OCI-LY7 (cell line): ENCODE results near the gene LGSN. TPM values are rescaled to one million over a fixed set of nuclear protein-coding genes. Genes with fewer than 3 reads are reported as not detected.

ENCODE experiments used
- BruUV-seq: library from RNA; stranded (reverse); fragments of 400-500 nt; replicated peaks from 2 replicates; lab custom pipeline; 2021; lab: Mats Ljungman, UMichigan
- CTCF ChIA-PET: fragments of 300-600 bp; sonication (Branson Sonifier 250); formaldehyde crosslinking; loops from one replicate; lab custom pipeline; 2022; ENCODE audit warnings: antibody characterized with exemption; ENCODE audit not compliant: unreplicated experiment; lab: Charles Lee
- POLR2A ChIA-PET: fragments of 300-600 bp; sonication (Branson Sonifier 250); formaldehyde crosslinking; loops from one replicate; lab custom pipeline; 2022; ENCODE audit warnings: antibody characterized with exemption; lab: Charles Lee
- DNase-seq: peaks from one replicate; pipeline ENCODE4 v3.0.0-alpha.2; 2015; ENCODE audit warnings: low spot score
- H2AFZ ChIP-seq: fragments of 200-600 bp; sonication (generic), shearing (Covaris generic); 2 replicates; pipeline ENCODE4 v1.6.1; 2014; ENCODE audit warnings: mild to moderate bottlenecking, antibody characterized with exemption, low read length, moderate library complexity
- H3K27ac ChIP-seq: fragments of 200-600 bp; sonication (generic); 2 replicates; pipeline ENCODE4 v1.5.1; 2014; ENCODE audit warnings: mixed run types, low read depth, mild to moderate bottlenecking, moderate library complexity, low read length, inconsistent platforms; ENCODE audit not compliant: poor library complexity, severe bottlenecking
- H3K36me3 ChIP-seq: fragments of 200-600 bp; sonication (generic); 2 replicates; pipeline ENCODE4 v1.6.1; 2014; ENCODE audit warnings: mild to moderate bottlenecking, antibody characterized with exemption, low read length, moderate library complexity, mixed read lengths; ENCODE audit not compliant: insufficient read depth
- H3K4me1 ChIP-seq: fragments of 200-600 bp; sonication (generic); 2 replicates; pipeline ENCODE4 v1.5.1; 2014; ENCODE audit warnings: mild to moderate bottlenecking, low read length; ENCODE audit not compliant: insufficient read depth, poor library complexity, severe bottlenecking
- H3K4me2 ChIP-seq: fragments of 200-600 bp; sonication (generic); 2 replicates; pipeline ENCODE4 v1.6.1; 2014; ENCODE audit warnings: mild to moderate bottlenecking, low read length
- H3K4me3 ChIP-seq: fragments of 200-600 bp; sonication (generic); 2 replicates; pipeline ENCODE4 v1.5.1; 2014; ENCODE audit warnings: mild to moderate bottlenecking, low read depth, low read length; ENCODE audit not compliant: poor library complexity, severe bottlenecking
- H3K79me2 ChIP-seq: fragments of 200-600 bp; sonication (generic); 2 replicates; pipeline ENCODE4 v1.6.1; 2016; ENCODE audit warnings: low read depth, mild to moderate bottlenecking, low read length, moderate library complexity, mixed read lengths; ENCODE audit not compliant: insufficient read depth
- H3K9me2 ChIP-seq: fragments of 200-600 bp; sonication (generic); 2 replicates; pipeline ENCODE4 v1.6.1; 2016; ENCODE audit warnings: mild to moderate bottlenecking, low read length, mixed read lengths; ENCODE audit not compliant: insufficient read depth
- H3K9me3 ChIP-seq: fragments of 200-600 bp; sonication (generic); 2 replicates; pipeline ENCODE4 v1.6.1; 2014; ENCODE audit warnings: mild to moderate bottlenecking, mixed run types, low read length, mixed read lengths
- H4K20me1 ChIP-seq: fragments of 200-600 bp; sonication (generic); 2 replicates; pipeline ENCODE4 v1.6.1; 2014; ENCODE audit warnings: mild to moderate bottlenecking, antibody characterized with exemption, low read length, moderate library complexity, mixed read lengths; ENCODE audit not compliant: insufficient read depth
- CTCF ChIP-seq: fragments of 200-600 bp; sonication (generic); conservative IDR thresholded peaks from 2 replicates; pipeline ENCODE4 v1.5.1; 2014; ENCODE audit warnings: mild to moderate bottlenecking, antibody characterized with exemption, low read length, moderate library complexity, mixed read lengths
- EZH2phosphoT487 ChIP-seq: fragments of 200-600 bp; sonication (generic); IDR thresholded peaks from 2 replicates; pipeline ENCODE4 v1.6.1; 2018; ENCODE audit warnings: low read depth, borderline replicate concordance, mild to moderate bottlenecking, mixed run types, antibody characterized with exemption, low read length, moderate library complexity, mixed read lengths
- intact Hi-C: fragments of 100-400 bp; cut with micrococcal nuclease; formaldehyde crosslinking; loops from one replicate; pipeline ENCODE4 v1.10.0; 2022; ENCODE audit not compliant: unreplicated experiment
- total RNA-seq, 2 experiments: library from RNA; depleted of rRNA in 1 of 2; stranded (reverse); fragments of >200 nt in 1 of 2; shearing (Covaris generic) in 1 of 2; gene quantifications; 2 replicates each; pipeline ENCODE4 v1.2.3, GENCODE V29; 2014 to 2022

LGSN gene
- total RNA-seq, 2 experiments from 2014 or later: 0.25 to 0.76 TPM

GRCh38 chr6:63305277-63305676, 14.5 kb downstream of the LGSN start:
- Histone ChIP-seq H3K9me3 (no peaks in the 10 kb centered on the region), H3K4me1 (no peaks in the 10 kb centered on the region), H3K27ac (no peak overlapping the region), H3K9me2 (no peaks in the 10 kb centered on the region), H3K4me3 (no peak overlapping the region), H3K4me2 (no peak overlapping the region), H3K36me3 (no peaks in the 10 kb centered on the region), H4K20me1 (no peaks in the 10 kb centered on the region), H2AFZ (no peak overlapping the region), H3K79me2 (no peaks in the 10 kb centered on the region)
- intact Hi-C loops: no loop called here
- no TSS peak for BruUV-seq
- TF ChIP-seq CTCF (no peak), EZH2phosphoT487 (no peak)
- ChIA-PET CTCF (no interaction called here), POLR2A (no interaction called here)
- no peak for DNase-seq

GRCh38 chr6:63303476-63303875, 16.3 kb downstream of the LGSN start:
- H3K9me2 ChIP-seq: no peaks in the 10 kb centered on the region
- CTCF ChIA-PET: no interaction called here
- intact Hi-C loops: no loop called here
- no peak overlapping the region for H3K4me3 ChIP-seq
- no peaks in the 10 kb centered on the region for H3K79me2 ChIP-seq
- no peak overlapping the region for H3K27ac ChIP-seq
- DNase-seq: no peak
- H3K4me1 ChIP-seq: no peaks in the 10 kb centered on the region
- no peaks in the 10 kb centered on the region for H4K20me1 ChIP-seq
- no peaks in the 10 kb centered on the region for H3K36me3 ChIP-seq
- H2AFZ ChIP-seq: no peak overlapping the region
- TF ChIP-seq CTCF (no peak), EZH2phosphoT487 (no peak)
- POLR2A ChIA-PET: interaction anchor here (1.4 kb wide), 1 partner anchor 29 kb away, joined by 3 read pairs; no protein-coding TSS in a partner anchor
- no TSS peak for BruUV-seq
- no peaks in the 10 kb centered on the region for H3K9me3 ChIP-seq
- H3K4me2 ChIP-seq: no peak overlapping the region

- Histone ChIP-seq H3K27ac (no peak overlapping the region), H3K9me3 (no peaks in the 10 kb centered on the region), H2AFZ (no peak overlapping the region), H3K4me1 (no peaks in the 10 kb centered on the region), H4K20me1 (no peaks in the 10 kb centered on the region), H3K4me3 (no peak overlapping the region), H3K36me3 (no peaks in the 10 kb centered on the region), H3K9me2 (no peaks in the 10 kb centered on the region), H3K4me2 (no peak overlapping the region), H3K79me2 (no peaks in the 10 kb centered on the region)
- DNase-seq: no peak
- intact Hi-C loops: no loop called here
- ChIA-PET CTCF (no interaction called here), POLR2A (interaction anchor here (0.6 to 1.3 kb wide), 2 partner anchors 20 to 256 kb away, joined by 3 read pairs; no protein-coding TSS in a partner anchor)
- no TSS peak for BruUV-seq
- no peak for TF ChIP-seq CTCF
- TF ChIP-seq EZH2phosphoT487: no peak
Measured at GRCh38 chr6:63299667-63300066, 20.1 kb downstream of the LGSN start.
